ENCODE results near the gene PRR5L. TPM values are rescaled to one million over a fixed set of nuclear protein-coding genes. Genes with fewer than 3 reads are reported as not detected.

PRR5L gene
- total and polyA plus RNA-seq, 2 experiments from 2014 or later = 3.1 to 7.5 TPM

DNA sequence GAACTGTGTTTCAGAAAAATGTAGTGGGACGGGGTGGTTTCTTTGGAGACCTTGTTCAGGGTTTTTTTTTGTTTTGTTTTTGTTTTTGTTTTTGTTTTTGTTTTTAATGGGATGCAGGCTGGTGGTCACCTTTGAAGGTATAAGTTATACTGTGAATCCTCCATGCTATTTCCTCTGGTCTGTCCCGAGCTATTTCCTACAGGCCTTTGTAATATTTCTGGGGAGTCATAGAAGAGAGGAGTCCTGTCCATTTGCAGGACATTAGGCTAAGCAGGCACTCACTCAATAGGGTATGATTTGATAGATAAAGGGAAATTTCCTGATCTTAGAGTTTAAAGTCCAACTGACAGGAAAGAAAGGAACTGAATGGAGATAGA lies 136.0 kb downstream of the PRR5L start:
- DNase-seq (ENCODE audit: low spot score) = no peak
- Histone ChIP-seq H4K20me1 (ENCODE audit: insufficient read depth, poor library complexity, severe bottlenecking) (no peaks in the 10 kb centered on the region), H3K79me2 (no peaks in the 10 kb centered on the region), H3K27me3 (no peaks in the 10 kb centered on the region), H3K4me2 (peak overlapping the region; percentile 34), H2AFZ (no peak overlapping the region), H3K36me3 (replicated peaks; ENCODE audit: insufficient read depth, low read depth) (no peaks in the 10 kb centered on the region), H3K4me3 (no peak overlapping the region), H3K9me2 (replicated peaks; ENCODE audit: insufficient read depth) (no peaks in the 10 kb centered on the region), H3K27ac (peak overlapping the region; percentile 61), H3K4me1 (ENCODE audit: insufficient read depth) (peaks cover 5% of the 10 kb centered on the region), H3K9me3 (ENCODE audit: low read depth) (no peaks in the 10 kb centered on the region)
- 73% methylated on average over 2 of the region's 2 CpGs for WGBS (ENCODE audit: low lambda C conversion rate, missing lambda C conversion rate)
- TF ChIP-seq, protein P1, sequence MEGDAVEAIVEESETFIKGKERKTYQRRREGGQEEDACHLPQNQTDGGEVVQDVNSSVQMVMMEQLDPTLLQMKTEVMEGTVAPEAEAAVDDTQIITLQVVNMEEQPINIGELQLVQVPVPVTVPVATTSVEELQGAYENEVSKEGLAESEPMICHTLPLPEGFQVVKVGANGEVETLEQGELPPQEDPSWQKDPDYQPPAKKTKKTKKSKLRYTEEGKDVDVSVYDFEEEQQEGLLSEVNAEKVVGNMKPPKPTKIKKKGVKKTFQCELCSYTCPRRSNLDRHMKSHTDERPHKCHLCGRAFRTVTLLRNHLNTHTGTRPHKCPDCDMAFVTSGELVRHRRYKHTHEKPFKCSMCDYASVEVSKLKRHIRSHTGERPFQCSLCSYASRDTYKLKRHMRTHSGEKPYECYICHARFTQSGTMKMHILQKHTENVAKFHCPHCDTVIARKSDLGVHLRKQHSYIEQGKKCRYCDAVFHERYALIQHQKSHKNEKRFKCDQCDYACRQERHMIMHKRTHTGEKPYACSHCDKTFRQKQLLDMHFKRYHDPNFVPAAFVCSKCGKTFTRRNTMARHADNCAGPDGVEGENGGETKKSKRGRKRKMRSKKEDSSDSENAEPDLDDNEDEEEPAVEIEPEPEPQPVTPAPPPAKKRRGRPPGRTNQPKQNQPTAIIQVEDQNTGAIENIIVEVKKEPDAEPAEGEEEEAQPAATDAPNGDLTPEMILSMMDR (IDR thresholded peaks at IDR 0.05; ENCODE audit: poor library complexity) = no peak
- no peak for TF ChIP-seq EZH2 (IDR thresholded peaks at IDR 0.05; ENCODE audit: borderline replicate concordance)

DNA sequence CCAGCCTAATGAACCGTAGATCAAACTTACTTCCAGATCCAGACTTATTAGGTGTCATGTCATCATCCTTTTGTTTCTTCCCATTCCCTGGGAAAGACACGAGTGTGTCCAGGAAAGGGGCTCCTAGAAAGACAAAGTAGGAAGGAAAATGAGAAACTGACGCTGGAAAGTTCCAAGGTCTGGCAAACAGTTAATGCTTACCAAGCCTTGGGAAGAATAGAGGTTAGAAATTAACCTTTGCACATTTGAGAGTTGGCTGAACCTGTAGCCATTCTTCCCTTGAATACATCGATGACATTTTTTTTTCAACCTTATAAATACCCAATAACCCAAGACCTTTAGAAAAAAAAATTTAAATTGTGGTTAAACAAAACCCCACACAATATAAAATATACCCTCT lies 136.7 kb downstream of the PRR5L start:
- no peaks in the 10 kb centered on the region for H4K20me1 ChIP-seq (ENCODE audit: insufficient read depth, poor library complexity, severe bottlenecking)
- no peak for DNase-seq (ENCODE audit: low spot score)
- peak overlapping the region; percentile 61 for H3K27ac ChIP-seq
- peak overlapping the region; percentile 34 for H3K4me2 ChIP-seq
- no peak overlapping the region for H2AFZ ChIP-seq
- no peaks in the 10 kb centered on the region for H3K27me3 ChIP-seq
- no peaks in the 10 kb centered on the region for H3K9me2 ChIP-seq (replicated peaks; ENCODE audit: insufficient read depth)
- H3K4me1 ChIP-seq (ENCODE audit: insufficient read depth) = peaks cover 5% of the 10 kb centered on the region
- H3K36me3 ChIP-seq (replicated peaks; ENCODE audit: insufficient read depth, low read depth) = no peaks in the 10 kb centered on the region
- no peak for TF ChIP-seq EZH2 (IDR thresholded peaks at IDR 0.05; ENCODE audit: borderline replicate concordance)
- TF ChIP-seq, protein P1 (IDR thresholded peaks at IDR 0.05; ENCODE audit: poor library complexity) = no peak
- no peak for TF ChIP-seq EZH2phosphoT487 (IDR thresholded peaks at IDR 0.05; ENCODE audit: low read depth, severe bottlenecking, unreplicated experiment)
- H3K9me3 ChIP-seq (ENCODE audit: low read depth) = no peaks in the 10 kb centered on the region
- 84% methylated on average over 4 of the region's 4 CpGs for WGBS (ENCODE audit: low lambda C conversion rate, missing lambda C conversion rate)
- H3K79me2 ChIP-seq = no peaks in the 10 kb centered on the region
- no peak overlapping the region for H3K4me3 ChIP-seq

DNA sequence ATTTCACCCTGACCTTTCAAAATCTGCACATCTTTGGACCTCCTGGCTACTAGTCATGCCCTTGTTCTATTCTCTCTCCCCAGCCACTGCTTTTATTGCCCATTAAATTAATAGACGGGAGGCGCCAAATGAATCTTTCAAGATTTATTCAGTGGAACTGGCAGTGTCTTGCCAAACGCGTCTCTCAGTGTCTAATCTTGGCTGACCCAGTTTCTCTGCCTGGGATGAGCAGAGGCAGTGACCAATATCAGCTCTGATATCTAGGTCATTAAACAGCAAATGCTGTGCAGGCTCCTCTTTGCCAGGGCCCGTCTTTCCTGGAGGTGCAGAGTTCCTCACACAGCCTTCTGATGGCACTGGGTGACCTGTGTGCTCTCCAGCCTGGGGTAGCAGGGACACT lies 140.0 kb downstream of the PRR5L start:
- no peak for DNase-seq (ENCODE audit: low spot score)
- no peak for TF ChIP-seq EZH2phosphoT487 (IDR thresholded peaks at IDR 0.05; ENCODE audit: low read depth, severe bottlenecking, unreplicated experiment)
- no peak for TF ChIP-seq EZH2 (IDR thresholded peaks at IDR 0.05; ENCODE audit: borderline replicate concordance)
- TF ChIP-seq, protein P1 (IDR thresholded peaks at IDR 0.05; ENCODE audit: poor library complexity) = no peak
- Histone ChIP-seq H3K9me2 (replicated peaks; ENCODE audit: insufficient read depth) (no peaks in the 10 kb centered on the region), H3K9me3 (ENCODE audit: low read depth) (no peaks in the 10 kb centered on the region), H3K79me2 (no peaks in the 10 kb centered on the region), H3K36me3 (replicated peaks; ENCODE audit: insufficient read depth, low read depth) (no peaks in the 10 kb centered on the region), H3K27ac (no peak overlapping the region), H3K4me1 (ENCODE audit: insufficient read depth) (peaks cover 5% of the 10 kb centered on the region), H4K20me1 (ENCODE audit: insufficient read depth, poor library complexity, severe bottlenecking) (no peaks in the 10 kb centered on the region), H3K4me2 (no peak overlapping the region), H3K4me3 (no peak overlapping the region), H3K27me3 (no peaks in the 10 kb centered on the region), H2AFZ (no peak overlapping the region)
- 87% methylated on average over 5 of the region's 5 CpGs for WGBS (ENCODE audit: low lambda C conversion rate, missing lambda C conversion rate)

DNA sequence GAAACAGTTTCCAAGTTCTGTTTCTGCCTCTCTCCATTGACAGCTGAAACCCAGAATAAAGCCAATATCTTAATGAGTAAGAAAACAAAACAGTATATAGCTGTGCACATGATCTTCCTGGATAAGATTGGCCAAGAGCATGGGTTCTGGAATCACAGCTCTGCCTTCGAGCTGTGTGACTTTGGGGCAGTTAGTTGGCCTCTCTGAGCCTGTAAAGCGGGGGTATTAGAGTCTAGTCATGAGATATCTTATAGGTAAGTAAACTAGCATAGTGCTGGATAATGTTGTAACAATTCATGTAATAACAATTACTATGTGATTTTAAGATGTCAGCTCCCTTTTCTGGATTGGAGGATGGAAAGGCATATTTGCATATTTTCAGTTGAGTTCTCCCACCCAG lies 140.5 kb downstream of the PRR5L start:
- no peaks in the 10 kb centered on the region for H3K9me3 ChIP-seq (ENCODE audit: low read depth)
- H2AFZ ChIP-seq = no peak overlapping the region
- no peaks in the 10 kb centered on the region for H3K9me2 ChIP-seq (replicated peaks; ENCODE audit: insufficient read depth)
- no peak overlapping the region for H3K27ac ChIP-seq
- H4K20me1 ChIP-seq (ENCODE audit: insufficient read depth, poor library complexity, severe bottlenecking) = no peaks in the 10 kb centered on the region
- H3K4me1 ChIP-seq (ENCODE audit: insufficient read depth) = peaks cover 5% of the 10 kb centered on the region
- H3K79me2 ChIP-seq = no peaks in the 10 kb centered on the region
- TF ChIP-seq EZH2phosphoT487 (IDR thresholded peaks at IDR 0.05; ENCODE audit: low read depth, severe bottlenecking, unreplicated experiment) = no peak
- TF ChIP-seq, protein P1 (IDR thresholded peaks at IDR 0.05; ENCODE audit: poor library complexity) = no peak
- TF ChIP-seq EZH2 (IDR thresholded peaks at IDR 0.05; ENCODE audit: borderline replicate concordance) = no peak
- H3K27me3 ChIP-seq = no peaks in the 10 kb centered on the region
- no peak overlapping the region for H3K4me3 ChIP-seq
- no peak for DNase-seq (ENCODE audit: low spot score)
- no peak overlapping the region for H3K4me2 ChIP-seq
- WGBS (ENCODE audit: low lambda C conversion rate, missing lambda C conversion rate) = 100% methylated on average over 2 of the region's 2 CpGs
- H3K36me3 ChIP-seq (replicated peaks; ENCODE audit: insufficient read depth, low read depth) = no peaks in the 10 kb centered on the region
